Spleen (tissue), 11 donors: Measurements from ENCODE around the gene MT1A. TPM values are rescaled to one million over a fixed set of nuclear protein-coding genes. Genes with fewer than 3 reads are reported as not detected.

Source experiments
- DNase-seq: peaks from one replicate; pipeline ENCODE4 v3.0.0-alpha.2; 2020
- H3K27ac ChIP-seq, 8 donors: fragments of 200-600 bp; sonication (generic) in 7 of 8; 1 replicate in 4 of 8; 2 replicates in 4 of 8; pipeline versions ENCODE4 v1.5.0 to v1.8.0; 2016 to 2021; ENCODE audit warnings: inconsistent platforms in 4 of 8, mild to moderate bottlenecking in 4 of 8, moderate library complexity in 1 of 8
- H3K27me3 ChIP-seq, 7 donors: fragments of 200-600 bp; sonication (generic) in 6 of 7; replicated peaks in 1 of 7; 1 replicate in 4 of 7; 2 replicates in 3 of 7; pipeline versions ENCODE4 v1.5.0 to v1.8.0; 2016 to 2021; ENCODE audit warnings: inconsistent platforms in 3 of 7, mild to moderate bottlenecking in 1 of 7
- H3K36me3 ChIP-seq, 6 donors: fragments of 200-600 bp; sonication (generic) in 5 of 6; 1 replicate in 4 of 6; 2 replicates in 2 of 6; pipeline versions ENCODE4 v1.5.0 to v1.8.0; 2016 to 2021; ENCODE audit warnings: inconsistent platforms in 2 of 6
- H3K4me1 ChIP-seq, 6 donors: fragments of 200-600 bp; sonication (generic) in 5 of 6; 1 replicate in 3 of 6; 2 replicates in 3 of 6; pipeline versions ENCODE4 v1.5.0 to v1.8.0; 2016 to 2021; ENCODE audit warnings: inconsistent platforms in 3 of 6
- H3K4me3 ChIP-seq, 8 donors: fragments of 200-600 bp; sonication (generic) in 7 of 8; 1 replicate in 4 of 8; 2 replicates in 4 of 8; pipeline versions ENCODE4 v1.5.0 to v1.8.0; 2016 to 2021; ENCODE audit warnings: inconsistent platforms in 4 of 8, mild to moderate bottlenecking in 4 of 8, moderate library complexity in 2 of 8
- H3K9me3 ChIP-seq, 8 donors: fragments of 200-600 bp; sonication (generic) in 7 of 8; 1 replicate in 4 of 8; 2 replicates in 4 of 8; pipeline versions ENCODE4 v1.5.0 to v1.8.0; 2016 to 2021; ENCODE audit warnings: inconsistent platforms in 4 of 8
- POLR2A ChIP-seq, 3 donors: fragments of 450-650 bp; IDR thresholded peaks; one replicate each; pipeline ENCODE4 v1.5.1; 2017; ENCODE audit warnings: antibody characterized with exemption in 3 of 3, mild to moderate bottlenecking in 1 of 3
- POLR2AphosphoS5 ChIP-seq, 3 donors: sonication (generic); formaldehyde crosslinking; IDR thresholded peaks; one replicate each; pipeline ENCODE4 v1.5.1; 2017; ENCODE audit warnings: antibody characterized with exemption in 3 of 3
- WGBS, 5 donors: extraction: QIAGEN DNeasy Blood & Tissue Kit in 3 of 5; methylation state at CpG; one replicate each; pipeline versions ENCODE4 v1.1.5 to v1.1.7; 2013 to 2018; 5-methylcytosine and 5-hydroxymethylcytosine counted together
- intact Hi-C: fragments of 100-400 bp; cut with DNase I; formaldehyde crosslinking; loops from one replicate; pipeline ENCODE4 v1.15.0; 2023; ENCODE audit warnings: low total_unique reads
- polyA plus RNA-seq, 3 donors: library from polyadenylated mRNA; stranded (reverse); fragments of 200-250 nt; gene quantifications; one replicate each; pipeline ENCODE4 v1.2.1, GENCODE V29; 2013
- total RNA-seq, 7 donors: library from RNA; depleted of rRNA in 3 of 7; stranded (reverse); fragments of >200 nt in 3 of 7; fragmentation: NEBNext Ultra II Directional in 4 of 7; extraction: Animal tissue kit (Norgen Biotek cat#: 25700) in 4 of 7; gene quantifications; one replicate each; pipeline versions ENCODE4 v1.1.0 to v1.2.1, GENCODE V29; 2016 to 2021
- TF ChIP-seq, protein P1 (sequence below), 11 experiments: fragments of 200-600 bp in 7 of 11; fragments of 450-650 bp in 4 of 11; sonication (generic) in 4 of 11; IDR thresholded peaks in 8 of 11; conservative IDR thresholded peaks in 3 of 11; 1 replicate in 7 of 11; 2 replicates in 4 of 11; pipeline versions ENCODE4 v1.4.0 to v1.8.0; 2016 to 2021; ENCODE audit warnings: antibody characterized with exemption in 11 of 11, inconsistent platforms in 4 of 11, mild to moderate bottlenecking in 1 of 11
- donor health status: healthy with polysubstance abuse.
- donor health status: DM: no; HTN: no; CAD: no; lungs with moderate emphysema.
- donor health status: DM: no; HTN: no; CAD: no.
- donor health status: Bipolar disorder and iron deficiency.
- donor health status: healthy.
- donor health status: DM: no; HTN: no; CAD: no.
- donor health status: DM: yes; HTN: yes; CAD: no.

The MT1A gene
- total and polyA plus RNA-seq, 10 donors, result 1.1 to 27.3 (median 5.0) TPM; not detected in 4

DNA sequence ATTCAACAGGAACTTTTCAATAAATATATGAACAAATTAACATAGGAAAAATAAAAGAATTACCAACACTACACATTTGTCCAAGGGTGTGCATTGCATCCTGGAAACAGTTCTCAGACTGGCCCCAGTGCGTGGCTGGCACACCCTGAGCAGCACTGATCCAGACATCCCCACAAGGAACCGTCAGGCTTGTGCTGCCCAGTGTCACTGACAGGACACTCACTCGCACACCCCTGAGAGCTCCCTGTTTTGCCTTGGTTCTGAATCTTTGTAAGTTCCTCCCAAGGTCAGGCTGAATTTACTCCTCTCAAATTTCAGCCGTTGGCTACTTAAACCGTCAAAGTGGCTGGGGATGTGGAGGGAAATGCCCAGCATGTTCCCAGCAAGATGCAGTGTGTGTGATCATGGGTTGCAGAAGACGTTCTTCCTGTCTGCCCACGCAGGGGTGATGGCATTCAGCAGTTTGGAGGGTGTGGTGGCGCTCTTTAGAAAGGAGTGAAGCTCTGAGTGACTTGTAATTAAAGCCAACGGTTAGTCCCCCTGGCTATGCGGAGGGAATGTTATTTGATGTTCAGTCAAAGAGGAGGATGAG, 28.4 kb upstream of the MT1A start:
- DNase-seq, result peak; percentile 80
- Histone ChIP-seq H3K27me3 (no peaks in the 10 kb centered on the region), H3K4me1 (peaks cover 24 to 65% (median 47%) of the 10 kb centered on the region in 6 donors), H3K9me3 (no peaks in the 10 kb centered on the region), H3K36me3 (no peaks in the 10 kb centered on the region), H3K27ac (peak overlapping the region; percentile 78 to 96 (median 89)), H3K4me3 (peak overlapping the region in 6 of 8 donors; percentile 4 to 75 (median 61))
- WGBS, 5 donors, result 19 to 34% (median 28%) methylated on average over 10 of the region's 10 CpGs
- intact Hi-C loops, result no loop called here
- no peak for TF ChIP-seq POLR2A (IDR thresholded peaks at IDR 0.05)
- TF ChIP-seq POLR2AphosphoS5 (IDR thresholded peaks at IDR 0.05), result peak in 2 of 3 donors; percentile 56 to 89

DNA sequence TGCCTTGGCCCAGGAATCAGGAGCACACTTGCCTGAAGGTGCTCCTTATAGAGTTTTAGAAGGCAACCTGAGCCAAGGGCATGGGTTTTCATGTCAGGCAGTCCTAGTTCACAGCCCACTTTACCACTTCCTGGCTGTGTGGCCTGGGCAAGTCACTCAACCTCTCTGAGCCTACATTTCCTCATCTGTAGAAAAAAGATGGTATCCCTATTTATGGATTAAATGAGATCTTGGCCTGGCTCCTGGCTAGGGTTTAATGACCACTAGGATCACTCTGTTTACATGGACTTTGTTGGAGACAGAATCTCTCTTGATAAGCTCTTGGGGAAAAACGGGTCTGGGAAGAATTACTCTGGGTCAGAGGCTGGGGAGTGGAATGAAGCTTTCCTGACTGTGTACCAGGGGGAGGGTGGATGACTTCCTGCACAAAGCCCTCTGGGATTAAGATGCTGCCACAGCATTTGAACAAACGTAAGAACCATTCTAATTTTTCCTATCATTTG, 27.8 kb upstream of the MT1A start:
- 39 to 61% (median 48%) methylated on average over 2 of the region's 2 CpGs for WGBS, 5 donors
- DNase-seq, result no peak
- H3K4me1 ChIP-seq, result peaks cover 24 to 62% (median 47%) of the 10 kb centered on the region in 6 donors
- peak overlapping the region in 1 of 8 donors; percentile 75 for H3K4me3 ChIP-seq
- no peaks in the 10 kb centered on the region for H3K9me3 ChIP-seq
- no peaks in the 10 kb centered on the region for H3K36me3 ChIP-seq
- no peaks in the 10 kb centered on the region for H3K27me3 ChIP-seq
- TF ChIP-seq, protein P1, sequence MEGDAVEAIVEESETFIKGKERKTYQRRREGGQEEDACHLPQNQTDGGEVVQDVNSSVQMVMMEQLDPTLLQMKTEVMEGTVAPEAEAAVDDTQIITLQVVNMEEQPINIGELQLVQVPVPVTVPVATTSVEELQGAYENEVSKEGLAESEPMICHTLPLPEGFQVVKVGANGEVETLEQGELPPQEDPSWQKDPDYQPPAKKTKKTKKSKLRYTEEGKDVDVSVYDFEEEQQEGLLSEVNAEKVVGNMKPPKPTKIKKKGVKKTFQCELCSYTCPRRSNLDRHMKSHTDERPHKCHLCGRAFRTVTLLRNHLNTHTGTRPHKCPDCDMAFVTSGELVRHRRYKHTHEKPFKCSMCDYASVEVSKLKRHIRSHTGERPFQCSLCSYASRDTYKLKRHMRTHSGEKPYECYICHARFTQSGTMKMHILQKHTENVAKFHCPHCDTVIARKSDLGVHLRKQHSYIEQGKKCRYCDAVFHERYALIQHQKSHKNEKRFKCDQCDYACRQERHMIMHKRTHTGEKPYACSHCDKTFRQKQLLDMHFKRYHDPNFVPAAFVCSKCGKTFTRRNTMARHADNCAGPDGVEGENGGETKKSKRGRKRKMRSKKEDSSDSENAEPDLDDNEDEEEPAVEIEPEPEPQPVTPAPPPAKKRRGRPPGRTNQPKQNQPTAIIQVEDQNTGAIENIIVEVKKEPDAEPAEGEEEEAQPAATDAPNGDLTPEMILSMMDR (IDR thresholded peaks at IDR 0.05 in 8 of 11, conservative IDR thresholded peaks at IDR 0.05 in 3 of 11), result no peak
- TF ChIP-seq POLR2A (IDR thresholded peaks at IDR 0.05) (no peak), POLR2AphosphoS5 (IDR thresholded peaks at IDR 0.05) (no peak)
- intact Hi-C loops, result no loop called here
- peak overlapping the region; percentile 78 to 96 (median 89) for H3K27ac ChIP-seq

DNA sequence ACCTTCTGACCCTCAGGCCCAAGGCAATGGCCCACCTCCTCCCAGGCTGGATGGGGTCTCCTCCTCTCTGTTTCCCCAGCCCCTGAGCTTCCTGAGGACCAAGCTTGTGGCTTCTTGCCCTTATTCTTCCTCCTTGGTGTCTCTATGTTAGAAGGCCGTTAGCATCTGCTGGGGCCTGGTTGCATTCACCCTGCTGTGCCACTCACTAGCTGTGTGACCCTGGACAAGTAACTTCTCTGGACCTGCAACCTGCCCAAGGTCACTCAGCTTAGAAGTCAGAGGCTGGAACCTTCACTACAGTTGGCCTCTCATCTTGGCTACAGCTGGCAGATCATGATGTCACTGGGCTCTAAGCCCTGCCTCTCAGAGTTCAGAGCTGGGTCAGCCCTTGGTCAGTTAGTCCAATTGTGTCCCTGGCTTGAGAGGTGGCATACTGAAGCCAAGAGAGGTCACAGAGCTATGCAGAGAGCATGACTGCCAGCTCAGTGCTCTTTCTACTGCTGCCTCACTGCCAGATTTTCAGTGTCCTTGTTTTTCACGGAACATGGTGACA, 27.1 kb upstream of the MT1A start:
- H3K36me3 ChIP-seq, result no peaks in the 10 kb centered on the region
- H3K27ac ChIP-seq, result peak overlapping the region in 7 of 8 donors; percentile 84 to 96 (median 89)
- H3K27me3 ChIP-seq, result peaks cover 0 to 2% (median 0%) of the 10 kb centered on the region in 7 donors
- peaks cover 24 to 56% (median 45%) of the 10 kb centered on the region in 6 donors for H3K4me1 ChIP-seq
- DNase-seq, result peak; percentile 55
- no peak overlapping the region for H3K4me3 ChIP-seq
- intact Hi-C loops, result no loop called here
- WGBS, 5 donors, result 66 to 78% (median 74%) methylated on average over 2 of the region's 2 CpGs
- TF ChIP-seq POLR2A (IDR thresholded peaks at IDR 0.05), result no peak
- peak in 1 of 3 donors; percentile 41 for TF ChIP-seq POLR2AphosphoS5 (IDR thresholded peaks at IDR 0.05)
- TF ChIP-seq, protein P1 (IDR thresholded peaks at IDR 0.05 in 8 of 11, conservative IDR thresholded peaks at IDR 0.05 in 3 of 11), result no peak
- H3K9me3 ChIP-seq, result no peaks in the 10 kb centered on the region

DNA sequence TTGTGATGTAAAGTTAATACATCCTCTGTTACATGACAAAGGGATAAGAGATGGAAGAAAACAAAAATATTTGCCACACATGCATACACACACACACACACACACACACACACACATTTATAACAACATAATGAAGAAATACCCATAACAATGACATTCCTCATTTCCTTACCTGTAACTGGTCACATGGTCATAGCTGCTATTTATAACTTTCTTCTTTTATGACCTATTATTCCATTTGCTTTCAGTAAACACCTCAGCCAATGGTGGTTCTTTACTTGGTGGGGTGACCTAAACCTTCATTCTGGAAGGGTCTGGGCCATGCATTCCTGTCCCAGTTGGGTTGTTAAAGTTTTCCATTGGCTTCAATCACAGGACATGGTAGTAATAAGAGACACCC, 24.8 kb upstream of the MT1A start:
- intact Hi-C loops, result no loop called here
- TF ChIP-seq, protein P1 (IDR thresholded peaks at IDR 0.05 in 8 of 11, conservative IDR thresholded peaks at IDR 0.05 in 3 of 11), result no peak
- no peak for TF ChIP-seq POLR2A (IDR thresholded peaks at IDR 0.05)
- TF ChIP-seq POLR2AphosphoS5 (IDR thresholded peaks at IDR 0.05), result no peak
- no peak for DNase-seq
- H3K9me3 ChIP-seq, result no peaks in the 10 kb centered on the region
- peaks cover 0 to 25% (median 11%) of the 10 kb centered on the region in 7 donors for H3K27me3 ChIP-seq
- H3K4me3 ChIP-seq, result no peak overlapping the region
- no peak overlapping the region for H3K27ac ChIP-seq
- H3K36me3 ChIP-seq, result no peaks in the 10 kb centered on the region
- H3K4me1 ChIP-seq, result peaks cover 14 to 47% (median 39%) of the 10 kb centered on the region in 6 donors
